Mononuclear cell (primary cell): ENCODE results near the gene VPS52. TPM values are rescaled to one million over a fixed set of nuclear protein-coding genes. Genes with fewer than 3 reads are reported as not detected.
"Not testable (repeated sequence)": the region's sequence is repeated elsewhere in the genome, so short reads cannot be mapped to it uniquely, and the experiment has no call there.

ENCODE experiments used
- H3K27me3 ChIP-seq: 2 replicates; pipeline ENCODE4 v1.6.0; 2011; ENCODE audit warnings: low read length, control low read depth; ENCODE audit not compliant: insufficient read depth
- H3K4me1 ChIP-seq: 2 replicates; pipeline ENCODE4 v1.5.1; 2011; ENCODE audit warnings: mild to moderate bottlenecking, low read length, control low read depth; ENCODE audit not compliant: insufficient read depth
- H3K4me3 ChIP-seq: 2 replicates; pipeline ENCODE4 v1.5.1; 2011; ENCODE audit warnings: mild to moderate bottlenecking, low read length, moderate library complexity
- H3K9me3 ChIP-seq: 2 replicates; pipeline ENCODE4 v1.5.1; 2011; ENCODE audit warnings: low read depth, mild to moderate bottlenecking, control low read depth, low read length
- total RNA-seq: library from RNA; depleted of rRNA; stranded (reverse); fragments of >200 nt; gene quantifications from one replicate; pipeline ENCODE4 v1.2.3, GENCODE V29; 2012

VPS52 gene
- total RNA-seq, 1 donor = 27.8 TPM

GRCh38 chr6:33294086-33294823 is 22.6 kb upstream of the VPS52 start:
- peaks cover 24% of the 10 kb centered on the region for H3K4me1 ChIP-seq
- H3K27me3 ChIP-seq = no peaks in the 10 kb centered on the region
- no peak overlapping the region for H3K4me3 ChIP-seq
- no peaks in the 10 kb centered on the region for H3K9me3 ChIP-seq

- no peaks in the 10 kb centered on the region for H3K9me3 ChIP-seq
- H3K4me1 ChIP-seq = peaks cover 29% of the 10 kb centered on the region
- no peak overlapping the region for H3K4me3 ChIP-seq
- no peaks in the 10 kb centered on the region for H3K27me3 ChIP-seq
These were observed 21.5 kb upstream of the VPS52 start for GRCh38 chr6:33292996-33293682.

GRCh38 chr6:33290459-33290858 is 18.8 kb upstream of the VPS52 start:
- no peaks in the 10 kb centered on the region for H3K27me3 ChIP-seq
- H3K9me3 ChIP-seq = no peaks in the 10 kb centered on the region
- no peak overlapping the region for H3K4me3 ChIP-seq
- H3K4me1 ChIP-seq = peaks cover 28% of the 10 kb centered on the region

GRCh38 chr6:33289784-33290315 is 18.2 kb upstream of the VPS52 start:
- peaks cover 28% of the 10 kb centered on the region for H3K4me1 ChIP-seq
- H3K4me3 ChIP-seq = peak overlapping the region; percentile 77
- no peaks in the 10 kb centered on the region for H3K9me3 ChIP-seq
- H3K27me3 ChIP-seq = no peaks in the 10 kb centered on the region

- Histone ChIP-seq H3K4me1 (peaks cover 28% of the 10 kb centered on the region), H3K4me3 (peak within 1 kb of the TSS; percentile 77), H3K27me3 (no peaks in the 10 kb centered on the region), H3K9me3 (no peaks in the 10 kb centered on the region)
These were observed 17.5 kb upstream of the VPS52 start, which contains the start of the genes PFDN6 and WDR46 for GRCh38 chr6:33288921-33289783. PFDN6 (plus strand) TSS chr6:33289601; CDS start chr6:33289857, 256 bp downstream. WDR46 (minus strand) TSS chr6:33289239; CDS start chr6:33289170, 69 bp downstream.

GRCh38 chr6:33288141-33288920 is 16.7 kb upstream of the VPS52 start:
- Histone ChIP-seq H3K27me3 (no peaks in the 10 kb centered on the region), H3K9me3 (no peaks in the 10 kb centered on the region), H3K4me3 (peak overlapping the region; percentile 77), H3K4me1 (peaks cover 28% of the 10 kb centered on the region)

GRCh38 chr6:33286946-33287914 is 15.6 kb upstream of the VPS52 start:
- H3K9me3 ChIP-seq = no peaks in the 10 kb centered on the region
- H3K4me3 ChIP-seq = no peak overlapping the region
- no peaks in the 10 kb centered on the region for H3K27me3 ChIP-seq
- peaks cover 28% of the 10 kb centered on the region for H3K4me1 ChIP-seq

- H3K27me3 ChIP-seq, H3K9me3 ChIP-seq, H3K4me3 ChIP-seq: not testable (repeated sequence)
- H3K4me1 ChIP-seq = peaks cover 27% of the 10 kb centered on the region
These were observed 13.5 kb upstream of the VPS52 start for GRCh38 chr6:33285214-33285613.

GRCh38 chr6:33280539-33280938 is 8.9 kb upstream of the VPS52 start:
- H3K27me3 ChIP-seq = no peaks in the 10 kb centered on the region
- H3K4me1 ChIP-seq = peaks cover 42% of the 10 kb centered on the region
- no peak overlapping the region for H3K4me3 ChIP-seq
- H3K9me3 ChIP-seq = no peaks in the 10 kb centered on the region

GRCh38 chr6:33279971-33280511 is 8.4 kb upstream of the VPS52 start:
- peaks cover 47% of the 10 kb centered on the region for H3K4me1 ChIP-seq
- no peaks in the 10 kb centered on the region for H3K27me3 ChIP-seq
- no peak overlapping the region for H3K4me3 ChIP-seq

GRCh38 chr6:33279257-33279695 is 7.6 kb upstream of the VPS52 start:
- H3K9me3 ChIP-seq = no peaks in the 10 kb centered on the region
- no peaks in the 10 kb centered on the region for H3K27me3 ChIP-seq
- H3K4me3 ChIP-seq = no peak overlapping the region
- H3K4me1 ChIP-seq = peaks cover 55% of the 10 kb centered on the region

More at GRCh38 chr6:33279971-33280511, 8.4 kb upstream of the VPS52 start:
- no peaks in the 10 kb centered on the region for H3K9me3 ChIP-seq

GRCh38 chr6:33278810-33279209 is 7.1 kb upstream of the VPS52 start:
- Histone ChIP-seq H3K27me3 (no peaks in the 10 kb centered on the region), H3K4me1 (peaks cover 59% of the 10 kb centered on the region), H3K4me3 (no peak overlapping the region), H3K9me3 (no peaks in the 10 kb centered on the region)

GRCh38 chr6:33278392-33278741 is 6.7 kb upstream of the VPS52 start:
- no peaks in the 10 kb centered on the region for H3K27me3 ChIP-seq
- H3K4me3 ChIP-seq = no peak overlapping the region
- peaks cover 64% of the 10 kb centered on the region for H3K4me1 ChIP-seq
- H3K9me3 ChIP-seq = no peaks in the 10 kb centered on the region
